ENCODE measurements around the gene MTARC2. TPM values are rescaled to one million over a fixed set of nuclear protein-coding genes. Genes with fewer than 3 reads are reported as not detected.

Gene MTARC2
- polyA plus RNA-seq, 1 donor from 2014 or later: not detected

- H3K79me2 ChIP-seq (replicated peaks; ENCODE audit: insufficient read depth, low read length): no peaks in the 10 kb centered on the region
- H4K20me1 ChIP-seq (ENCODE audit: insufficient read depth): no peaks in the 10 kb centered on the region
- H3K9ac ChIP-seq (ENCODE audit: low read length): no peak overlapping the region
- H3K4me3 ChIP-seq (ENCODE audit: low read length): no peak overlapping the region
- H3K36me3 ChIP-seq (ENCODE audit: insufficient read depth, low read length): no peaks in the 10 kb centered on the region
- no peaks in the 10 kb centered on the region for H3K9me2 ChIP-seq (ENCODE audit: insufficient read depth, low read length)
- H3K4me2 ChIP-seq (ENCODE audit: low read length): no peak overlapping the region
- no peaks in the 10 kb centered on the region for H3K27me3 ChIP-seq (ENCODE audit: insufficient read depth, low read depth, low read length)
- no peaks in the 10 kb centered on the region for H3K9me3 ChIP-seq (ENCODE audit: low read length)
- H3F3A ChIP-seq (ENCODE audit: insufficient read depth, low read length, poor library complexity, severe bottlenecking): no peaks in the 10 kb centered on the region
- H3K27ac ChIP-seq (ENCODE audit: low read length): no peak overlapping the region
- TF ChIP-seq POLR2AphosphoS5 (IDR thresholded peaks at IDR 0.05) (no peak), SMC3 (conservative IDR thresholded peaks at IDR 0.05; ENCODE audit: poor library complexity) (no peak), EP300 (conservative IDR thresholded peaks at IDR 0.05; ENCODE audit: poor library complexity, severe bottlenecking) (no peak), EZH2 (IDR thresholded peaks at IDR 0.05; ENCODE audit: borderline replicate concordance, insufficient read depth, low read length, poor library complexity, severe bottlenecking) (no peak), MXI1 (conservative IDR thresholded peaks at IDR 0.05; ENCODE audit: poor library complexity, severe bottlenecking) (no peak), CTCF (IDR thresholded peaks at IDR 0.05; ENCODE audit: poor library complexity, severe bottlenecking) (no peak), RAD21 (conservative IDR thresholded peaks at IDR 0.05) (no peak), TAF1 (IDR thresholded peaks at IDR 0.05; ENCODE audit: low read depth) (no peak), REST (IDR thresholded peaks at IDR 0.05; ENCODE audit: borderline replicate concordance) (no peak)
- no peak overlapping the region for H2AFZ ChIP-seq (ENCODE audit: low read depth, low read length)
Observed at GRCh38 chr1:220770245-220770913, 22.3 kb downstream of the MTARC2 start.

GRCh38 chr1:220772846-220773245, 24.7 kb downstream of the MTARC2 start:
- Histone ChIP-seq H2AFZ (ENCODE audit: low read depth, low read length) (no peak overlapping the region), H3F3A (ENCODE audit: insufficient read depth, low read length, poor library complexity, severe bottlenecking) (no peaks in the 10 kb centered on the region), H3K79me2 (replicated peaks; ENCODE audit: insufficient read depth, low read length) (no peaks in the 10 kb centered on the region), H3K27me3 (ENCODE audit: insufficient read depth, low read depth, low read length) (no peaks in the 10 kb centered on the region), H3K4me3 (ENCODE audit: low read length) (no peak overlapping the region), H3K9ac (ENCODE audit: low read length) (no peak overlapping the region), H3K4me2 (ENCODE audit: low read length) (no peak overlapping the region), H3K9me3 (ENCODE audit: low read length) (no peaks in the 10 kb centered on the region), H3K36me3 (ENCODE audit: insufficient read depth, low read length) (no peaks in the 10 kb centered on the region), H3K9me2 (ENCODE audit: insufficient read depth, low read length) (no peaks in the 10 kb centered on the region), H3K27ac (ENCODE audit: low read length) (no peak overlapping the region), H4K20me1 (ENCODE audit: insufficient read depth) (no peaks in the 10 kb centered on the region)
- no peak for TF ChIP-seq TAF1 (IDR thresholded peaks at IDR 0.05; ENCODE audit: low read depth)
